Measurements from ENCODE around the gene SUGT1. TPM values are rescaled to one million over a fixed set of nuclear protein-coding genes. Genes with fewer than 3 reads are reported as not detected.
A peak's percentile ranks its signal among the peaks of the same experiment; 100 is the strongest.

The SUGT1 gene
- total and polyA plus RNA-seq, 11 donors, result 32.7 to 70.8 (median 47.4) TPM

- ATAC-seq (peak in 1 of 4 donors; percentile 13), DNase-seq (no peak)
- Histone ChIP-seq H3K4me1 (peaks cover 0 to 14% (median 8%) of the 10 kb centered on the region in 12 donors), H3K27ac (no peak within 1 kb of the TSS), H3K36me3 (no peaks in the 10 kb centered on the region), H3K27me3 (peaks cover 15 to 73% (median 41%) of the 10 kb centered on the region in 9 donors), H3K4me3 (peak within 1 kb of the TSS; percentile 14 to 58 (median 43)), H3K9me3 (peaks cover 0 to 3% (median 0%) of the 10 kb centered on the region in 12 donors)
- no peak for TF ChIP-seq POLR2A (IDR thresholded peaks at IDR 0.05)
- TF ChIP-seq CTCF (IDR thresholded peaks at IDR 0.05), result no peak
- intact Hi-C loops (cut with DNase I), result no loop called here
- 4 to 10% (median 8%) methylated on average over 26 to 34 of the region's 34 CpGs for WGBS, 4 donors
These were observed 86.9 kb downstream of the SUGT1 start, which contains the start of gene CNMD for GRCh38 chr13:52739468-52740071. CNMD (minus strand) TSS chr13:52739820; CDS start chr13:52739701, 119 bp downstream.

- peaks cover 12 to 40% (median 20%) of the 10 kb centered on the region in 9 donors for H3K27me3 ChIP-seq
- intact Hi-C loops (cut with DNase I), result no loop called here
These were observed 90.9 kb downstream of the SUGT1 start for GRCh38 chr13:52743569-52743968.

GRCh38 chr13:52743988-52744387 lies 91.4 kb downstream of the SUGT1 start:
- no peak for TF ChIP-seq CTCF (IDR thresholded peaks at IDR 0.05)
- TF ChIP-seq POLR2A (IDR thresholded peaks at IDR 0.05), result no peak
- no peak overlapping the region for H3K27ac ChIP-seq
- H3K27me3 ChIP-seq, result peaks cover 8 to 36% (median 16%) of the 10 kb centered on the region in 9 donors
- peaks cover 0 to 3% (median 0%) of the 10 kb centered on the region in 12 donors for H3K9me3 ChIP-seq
- no peaks in the 10 kb centered on the region for H3K36me3 ChIP-seq
- ATAC-seq, result no peak
- no peak for DNase-seq
- intact Hi-C loops (cut with DNase I), result no loop called here
- WGBS, 4 donors, result 92 to 96% (median 95%) methylated on average over 3 of the region's 3 CpGs
- H3K4me1 ChIP-seq, result peaks cover 0 to 7% (median 3%) of the 10 kb centered on the region in 12 donors
- H3K4me3 ChIP-seq, result no peak overlapping the region

More at GRCh38 chr13:52743569-52743968, 90.9 kb downstream of the SUGT1 start:
- peaks cover 0 to 12% (median 7%) of the 10 kb centered on the region in 12 donors for H3K4me1 ChIP-seq
- no peaks in the 10 kb centered on the region for H3K36me3 ChIP-seq
- DNase-seq, result no peak
- no peak for TF ChIP-seq CTCF (IDR thresholded peaks at IDR 0.05)
- no peak for TF ChIP-seq POLR2A (IDR thresholded peaks at IDR 0.05)
- H3K27ac ChIP-seq, result no peak overlapping the region
- H3K4me3 ChIP-seq, result no peak overlapping the region
- no peak for ATAC-seq
- 55 to 77% (median 70%) methylated on average over 1 of the region's 1 CpG for WGBS, 4 donors
- H3K9me3 ChIP-seq, result peaks cover 0 to 3% (median 0%) of the 10 kb centered on the region in 12 donors

GRCh38 chr13:52744842-52745375 lies 92.3 kb downstream of the SUGT1 start:
- intact Hi-C loops (cut with DNase I), result no loop called here
- peaks cover 0 to 26% (median 7%) of the 10 kb centered on the region in 9 donors for H3K27me3 ChIP-seq
- H3K4me3 ChIP-seq, result no peak overlapping the region
- H3K9me3 ChIP-seq, result peaks cover 0 to 3% (median 0%) of the 10 kb centered on the region in 12 donors
- DNase-seq, result no peak
- 54 to 65% (median 61%) methylated on average over 6 of the region's 6 CpGs for WGBS, 4 donors
- H3K27ac ChIP-seq, result no peak overlapping the region
- no peak for TF ChIP-seq CTCF (IDR thresholded peaks at IDR 0.05)
- TF ChIP-seq POLR2A (IDR thresholded peaks at IDR 0.05), result no peak
- no peaks in the 10 kb centered on the region for H3K36me3 ChIP-seq
- no peaks in the 10 kb centered on the region for H3K4me1 ChIP-seq
- no peak for ATAC-seq

Measured in heart left ventricle (tissue), 16 donors.